GM18951 (cell line): ENCODE data around the gene SIK2.

ENCODE experiments used
- POLR2A ChIP-seq: IDR thresholded peaks from 4 replicates; pipeline ENCODE4 v1.6.1; 2011; ENCODE audit warnings: mild to moderate bottlenecking; ENCODE audit not compliant: insufficient read length, insufficient read depth; ENCODE audit errors: extremely low read depth
- in situ Hi-C: fragments of 300-500 bp; cut with MboI; formaldehyde crosslinking; loops from one replicate; pipeline ENCODE4 v1.12.0; 2022; ENCODE audit warnings: low sequenced_read_pairs, mixed read lengths, inconsistent platforms; ENCODE audit not compliant: unreplicated experiment

SIK2 gene

DNA sequence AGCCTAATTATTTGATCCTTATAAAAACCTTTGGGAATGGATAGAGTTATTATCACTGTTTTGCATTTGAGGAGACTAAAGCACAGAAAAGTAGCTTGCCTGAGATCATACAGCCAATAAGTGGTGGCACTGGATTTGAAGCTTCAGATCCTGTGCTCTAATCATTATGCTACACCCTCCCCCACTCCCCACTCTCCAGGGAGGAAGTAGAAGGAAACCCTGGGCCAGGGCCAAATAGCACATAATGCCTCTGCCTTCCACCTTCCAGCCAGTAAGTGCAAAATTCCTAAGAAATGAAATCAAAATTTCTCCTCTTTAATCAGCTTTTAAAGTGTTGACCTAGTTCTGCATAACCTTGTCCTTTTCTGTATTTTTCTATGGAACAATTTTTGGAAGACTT, 61.6 kb downstream of the SIK2 start:
- in situ Hi-C loops, result no loop called here
- TF ChIP-seq POLR2A, result no peak

DNA sequence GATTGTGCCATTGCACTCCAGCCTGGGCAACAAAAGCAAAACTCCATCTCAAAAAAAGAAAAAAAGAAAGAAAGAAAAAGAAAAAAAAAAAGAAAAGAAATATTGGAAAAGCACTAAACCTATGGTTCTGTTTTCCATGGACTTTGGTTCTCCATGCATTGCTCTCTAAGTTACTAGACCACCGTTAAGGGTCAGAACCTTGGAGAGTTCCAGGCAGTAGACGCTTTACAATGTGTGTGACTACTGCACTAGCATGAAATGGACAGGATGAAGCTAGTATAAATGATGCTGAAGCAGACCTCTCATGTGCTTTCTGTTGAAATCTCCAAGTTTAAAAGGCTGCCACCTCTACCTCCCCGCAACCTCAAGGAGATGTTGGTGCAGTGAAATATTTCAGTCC, 63.5 kb downstream of the SIK2 start:
- in situ Hi-C loops, result no loop called here
- TF ChIP-seq POLR2A, result no peak

DNA sequence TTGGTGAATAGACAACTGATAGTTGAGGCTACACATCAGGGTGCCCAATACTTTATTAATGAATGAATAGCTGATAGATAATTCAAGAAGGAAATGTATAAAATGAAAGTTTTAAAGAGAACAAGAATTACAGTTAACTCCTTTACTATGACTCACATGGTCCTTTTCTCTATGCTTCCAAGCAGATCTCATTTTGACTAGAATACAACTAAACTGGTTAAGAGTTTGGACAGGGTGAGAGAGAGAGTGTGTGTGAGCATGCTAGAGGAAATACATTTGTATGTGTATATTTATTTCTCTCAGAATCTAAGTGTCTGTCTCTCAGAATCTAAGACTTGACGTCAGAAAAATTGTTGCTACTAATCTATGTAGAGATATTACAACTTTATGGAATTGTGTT, 66.7 kb downstream of the SIK2 start:
- in situ Hi-C loops, result no loop called here
- no peak for TF ChIP-seq POLR2A

DNA sequence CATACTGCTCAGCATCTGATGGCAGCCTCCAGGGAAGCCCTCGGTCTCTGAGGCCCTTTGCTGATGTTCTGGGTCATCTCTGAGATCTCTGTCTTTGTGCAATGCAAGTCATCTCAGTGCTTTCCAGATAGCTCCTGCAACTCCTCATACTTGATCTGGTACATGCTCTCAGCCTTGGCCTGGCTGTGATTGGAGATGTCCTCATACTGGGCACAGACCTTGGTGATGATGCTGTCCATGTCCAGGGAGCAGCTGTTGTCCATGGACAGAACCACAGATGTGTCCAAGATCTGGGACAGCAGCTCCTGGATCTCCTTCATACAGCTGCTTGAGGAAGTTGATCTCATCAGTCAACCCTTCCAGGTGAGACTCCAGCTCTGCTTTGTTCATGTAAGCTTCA, 69.1 kb downstream of the SIK2 start:
- in situ Hi-C loops, result no loop called here
- TF ChIP-seq POLR2A, result no peak

DNA sequence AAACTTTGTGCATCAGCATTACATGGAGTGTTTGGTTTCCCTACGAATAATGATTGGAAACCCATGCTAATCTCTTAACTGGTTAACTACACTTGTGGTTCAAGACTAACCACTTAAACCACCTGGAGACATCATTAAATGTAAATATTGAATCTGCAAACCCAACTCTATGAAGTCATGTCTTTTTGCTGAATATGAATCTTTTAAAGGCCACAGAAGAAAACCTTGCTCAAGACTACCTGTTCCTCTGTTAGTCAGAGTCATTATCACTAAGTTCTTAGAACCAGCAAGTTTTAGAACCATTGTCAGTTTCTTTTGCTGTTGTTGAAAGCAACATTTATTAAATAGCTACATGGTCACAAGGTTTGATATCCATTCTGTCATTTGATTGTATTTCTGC, 70.7 kb downstream of the SIK2 start:
- no peak for TF ChIP-seq POLR2A
- in situ Hi-C loops, result no loop called here

DNA sequence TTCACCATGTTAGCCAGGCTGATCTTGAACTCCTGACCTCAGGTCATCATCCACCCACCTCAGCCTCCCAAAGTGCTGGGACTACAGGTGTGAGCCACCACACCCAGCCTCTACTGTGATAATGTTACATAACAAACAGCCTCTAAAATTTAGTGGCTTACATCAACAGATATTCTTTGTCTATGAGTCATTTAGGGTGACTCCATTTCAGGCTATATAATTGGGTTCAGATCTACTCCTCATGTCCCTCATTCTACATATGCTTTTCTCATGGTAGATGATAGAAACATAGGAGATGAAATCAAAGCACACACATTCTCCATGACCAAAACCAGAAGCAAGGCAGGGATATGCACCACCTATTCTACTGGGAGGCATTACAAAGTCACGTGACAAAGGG, 72.7 kb downstream of the SIK2 start:
- no peak for TF ChIP-seq POLR2A
- in situ Hi-C loops, result no loop called here

DNA sequence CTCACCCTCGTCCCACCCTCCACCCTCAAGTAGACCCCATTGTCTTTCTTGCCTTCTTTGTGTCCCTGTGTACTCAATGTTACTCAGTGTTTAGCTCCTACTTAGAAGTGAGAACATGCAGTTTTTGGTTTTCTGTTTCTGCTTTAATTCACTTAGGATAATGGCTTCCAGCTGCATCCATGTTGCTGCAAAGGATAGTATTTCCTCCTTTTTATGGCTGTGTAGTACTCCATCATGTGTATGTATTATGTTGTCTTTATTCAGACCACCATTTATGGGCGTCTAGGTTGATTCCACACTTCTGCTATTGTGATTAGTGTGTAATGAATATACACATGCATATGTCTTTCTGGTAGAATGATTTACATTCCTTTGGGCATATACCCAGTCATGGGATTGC, 73.6 kb downstream of the SIK2 start:
- in situ Hi-C loops, result no loop called here
- TF ChIP-seq POLR2A, result no peak

DNA sequence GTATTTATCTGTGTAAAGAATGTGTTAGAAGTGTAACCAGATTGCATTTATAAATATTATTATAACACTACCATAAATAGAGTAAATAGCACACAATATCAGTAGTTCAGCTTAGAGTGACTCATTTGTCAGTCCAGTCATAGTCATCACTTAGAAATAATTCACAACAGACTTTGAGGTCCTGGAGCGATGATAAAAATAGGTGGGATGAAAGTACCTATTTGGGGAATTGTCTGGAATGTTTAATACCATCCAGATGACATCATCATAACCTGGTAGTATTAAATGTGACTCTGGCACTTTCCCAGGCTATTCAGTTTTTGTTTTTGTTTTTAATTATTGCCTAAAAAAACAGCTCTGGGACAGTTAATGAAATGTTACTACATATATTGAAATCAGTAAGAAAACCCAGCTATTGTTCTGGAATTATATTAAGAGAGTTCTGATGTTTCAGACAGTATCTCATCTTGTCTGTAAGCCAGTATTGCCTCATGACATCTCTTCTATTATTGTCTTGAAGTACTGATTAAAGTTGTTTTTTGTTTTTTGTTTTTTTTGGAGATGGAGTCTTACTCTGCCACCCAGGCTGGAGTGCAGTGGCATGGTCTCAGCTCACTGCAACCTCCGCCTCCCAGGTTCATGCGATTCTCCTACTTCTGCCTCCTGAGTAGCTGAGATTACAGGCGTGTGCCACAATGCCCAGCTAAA, 74.8 kb downstream of the SIK2 start:
- in situ Hi-C loops, result no loop called here
- TF ChIP-seq POLR2A, result no peak

DNA sequence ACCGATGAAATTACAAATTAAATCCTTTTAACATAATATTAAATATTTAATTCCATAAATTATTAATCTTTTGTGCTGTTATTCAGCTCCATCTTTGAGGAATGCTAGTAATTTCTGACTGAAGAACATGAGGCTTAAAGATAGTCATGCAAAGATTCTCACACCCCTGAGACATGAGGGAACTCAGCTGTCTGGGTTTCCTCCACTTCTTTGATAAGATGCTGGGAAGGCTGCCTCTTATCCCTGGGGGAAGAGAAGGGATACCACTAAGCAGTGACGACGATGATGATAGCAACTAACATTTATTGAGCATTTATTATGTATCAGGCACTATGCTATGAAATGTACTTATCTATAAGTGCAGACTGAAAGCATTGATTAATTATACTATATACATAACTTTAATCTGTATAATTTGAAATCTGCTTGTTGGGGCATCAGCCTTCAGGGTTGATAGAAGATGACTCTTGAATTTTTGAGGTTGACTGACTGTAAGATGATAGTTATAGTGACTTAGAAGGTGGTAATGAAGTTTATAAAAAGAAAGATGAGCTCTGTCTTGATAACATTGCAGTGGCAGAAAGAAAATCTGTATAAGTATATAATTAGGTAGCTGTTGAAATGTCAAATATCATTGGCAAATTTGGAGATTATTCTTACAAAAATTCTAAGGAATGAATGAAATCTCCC, 78.4 kb downstream of the SIK2 start:
- TF ChIP-seq POLR2A, result no peak
- in situ Hi-C loops, result no loop called here

DNA sequence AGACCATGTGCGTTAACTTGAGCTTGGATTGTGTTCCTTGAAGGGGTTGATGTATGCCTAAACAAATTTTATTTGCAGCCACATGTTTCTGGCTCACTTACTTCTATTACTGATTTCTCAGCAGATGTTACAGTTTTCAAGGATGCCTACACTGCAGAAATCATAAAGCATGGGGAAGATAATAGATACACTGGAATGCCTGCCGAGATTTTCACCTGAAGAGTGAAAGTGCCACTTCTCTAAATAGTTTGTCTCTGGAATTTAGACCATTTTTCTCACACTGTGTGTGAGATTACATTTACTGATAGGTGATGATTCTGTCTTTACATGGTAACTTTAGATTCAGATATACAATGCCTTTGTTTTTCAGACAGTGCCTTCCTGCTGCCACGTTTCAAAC, 81.6 kb downstream of the SIK2 start:
- TF ChIP-seq POLR2A, result no peak
- in situ Hi-C loops, result no loop called here

DNA sequence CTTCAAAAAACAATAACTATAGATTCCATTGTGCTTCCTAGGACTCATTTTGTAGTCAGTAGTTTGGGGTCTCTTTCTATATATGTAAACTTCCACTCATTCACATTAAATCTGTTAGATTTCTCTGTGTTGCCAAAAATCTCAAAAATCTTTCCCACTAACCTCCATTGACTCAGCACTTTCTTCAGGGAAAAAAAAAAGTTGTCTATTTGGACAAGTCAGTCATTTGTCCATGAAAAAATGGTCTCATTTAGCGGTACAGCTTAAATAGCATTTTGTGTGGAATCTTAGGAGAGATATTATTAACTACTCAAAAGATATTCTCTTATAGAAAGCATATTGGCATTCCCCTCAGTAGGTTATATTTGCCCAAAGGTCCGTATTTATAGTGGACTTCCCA, 82.0 kb downstream of the SIK2 start:
- in situ Hi-C loops, result no loop called here
- TF ChIP-seq POLR2A, result no peak

DNA sequence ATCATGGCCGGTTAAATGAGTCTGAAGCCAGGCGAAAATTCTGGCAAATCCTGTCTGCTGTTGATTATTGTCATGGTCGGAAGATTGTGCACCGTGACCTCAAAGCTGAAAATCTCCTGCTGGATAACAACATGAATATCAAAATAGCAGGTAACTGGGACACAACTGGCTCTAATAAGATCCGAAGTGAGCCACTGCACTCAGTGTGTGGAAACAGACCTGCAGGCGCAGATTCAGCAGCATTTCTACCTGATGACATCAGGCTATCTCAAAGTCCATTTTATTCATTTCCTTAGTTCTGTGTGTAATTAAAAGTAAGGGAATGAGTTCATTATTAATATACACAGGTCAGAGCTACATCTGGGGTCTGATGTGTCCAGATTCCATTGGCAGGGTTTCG, 85.8 kb downstream of the SIK2 start:
- in situ Hi-C loops, result no loop called here
- no peak for TF ChIP-seq POLR2A

DNA sequence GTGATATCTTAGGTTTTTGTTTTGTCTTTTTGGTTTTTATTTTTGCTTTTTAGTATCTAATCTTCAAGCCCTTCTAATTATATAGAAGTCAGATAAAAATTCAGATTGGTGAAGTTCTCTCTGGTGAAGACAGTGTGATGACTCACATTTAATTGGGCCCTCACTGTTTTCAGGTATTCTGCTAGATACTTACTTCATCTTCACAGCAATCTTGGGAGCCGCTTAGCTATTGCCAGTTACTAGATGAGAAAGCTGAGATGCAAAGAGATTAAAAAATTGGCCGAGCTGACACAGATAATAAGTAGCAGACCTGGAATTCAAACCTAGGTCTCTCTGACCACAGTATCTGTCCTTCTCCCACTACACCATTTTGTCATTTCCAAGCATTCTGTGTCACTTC, 88.9 kb downstream of the SIK2 start:
- in situ Hi-C loops, result no loop called here

DNA sequence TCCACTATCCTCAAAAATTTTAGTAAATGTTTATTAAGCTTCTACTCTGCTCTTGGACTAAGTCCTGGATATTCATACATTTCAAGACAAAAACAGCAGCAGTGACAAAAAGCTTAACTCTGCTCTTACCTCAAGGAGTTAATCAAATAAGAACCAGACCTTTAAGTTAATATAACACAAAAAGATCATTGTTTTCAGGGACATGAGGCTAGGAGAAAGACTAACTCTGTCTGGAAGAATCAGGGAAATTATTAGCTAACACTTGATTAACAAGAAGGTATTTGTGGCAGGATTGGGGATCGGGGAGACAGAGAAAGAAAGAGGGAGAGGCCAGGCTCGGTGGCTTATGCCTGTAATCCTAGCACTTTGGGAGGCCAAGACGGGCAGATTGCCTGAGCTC, 89.5 kb downstream of the SIK2 start:
- in situ Hi-C loops, result no loop called here
- no peak for TF ChIP-seq POLR2A

More for the DNA sequence above, 88.9 kb downstream of the SIK2 start:
- TF ChIP-seq POLR2A, result no peak
